HEK293T (cell line): Measurements from ENCODE around the gene IGDCC3.

Experiments
- CTCF ChIA-PET: fragments of 350-600 bp; formaldehyde crosslinking; extraction: SDS; loops from one replicate; lab custom pipeline; 2021; ENCODE audit warnings: antibody characterized with exemption, inconsistent platforms; lab: Yijun Ruan, JAX
- POLR2A ChIA-PET: fragments of 350-600 bp; formaldehyde crosslinking; extraction: SDS; loops from one replicate; lab custom pipeline; 2020; ENCODE audit warnings: antibody characterized with exemption, inconsistent platforms; lab: Yijun Ruan, JAX
- DNase-seq: peaks from one replicate; pipeline ENCODE4 v3.0.0; 2012; ENCODE audit warnings: mixed read lengths; ENCODE audit errors: extremely low spot score
- ARNT ChIP-seq: fragments of 450-650 bp; IDR thresholded peaks from 2 replicates; pipeline ENCODE4 v1.6.1; 2017; ENCODE audit warnings: mild to moderate bottlenecking
- BHLHE40 ChIP-seq: fragments of 450-650 bp; IDR thresholded peaks from 2 replicates; pipeline ENCODE4 v1.6.1; 2016; ENCODE audit warnings: mild to moderate bottlenecking, moderate library complexity, borderline replicate concordance
- CTBP1 ChIP-seq: fragments of 450-650 bp; IDR thresholded peaks from 2 replicates; pipeline ENCODE4 v1.6.1; 2016; ENCODE audit warnings: borderline replicate concordance
- ELF4 ChIP-seq: fragments of 450-650 bp; IDR thresholded peaks from 2 replicates; pipeline ENCODE4 v1.6.1; 2017; ENCODE audit warnings: antibody characterized with exemption
- FOXA1 ChIP-seq: fragments of 450-650 bp; IDR thresholded peaks from 2 replicates; pipeline ENCODE4 v1.6.1; 2016; ENCODE audit warnings: mild to moderate bottlenecking
- FOXK2 ChIP-seq: fragments of 450-650 bp; IDR thresholded peaks from 2 replicates; pipeline ENCODE4 v1.6.1; 2016; ENCODE audit warnings: mild to moderate bottlenecking
- FOXM1 ChIP-seq: fragments of 450-650 bp; IDR thresholded peaks from 2 replicates; pipeline ENCODE4 v1.6.1; 2017; ENCODE audit warnings: mild to moderate bottlenecking, borderline replicate concordance
- HDGF ChIP-seq: fragments of 450-650 bp; IDR thresholded peaks from 2 replicates; pipeline ENCODE4 v1.6.1; 2017; ENCODE audit warnings: antibody characterized with exemption, borderline replicate concordance
- L3MBTL2 ChIP-seq: fragments of 450-650 bp; conservative IDR thresholded peaks from 2 replicates; pipeline ENCODE4 v1.6.1; 2016; ENCODE audit warnings: mild to moderate bottlenecking
- LEF1 ChIP-seq: fragments of 450-650 bp; IDR thresholded peaks from 2 replicates; pipeline ENCODE4 v1.6.1; 2017; ENCODE audit warnings: mild to moderate bottlenecking, borderline replicate concordance
- NFRKB ChIP-seq: fragments of 450-650 bp; IDR thresholded peaks from 2 replicates; pipeline ENCODE4 v1.6.1; 2016; ENCODE audit warnings: mild to moderate bottlenecking, moderate library complexity
- SP1 ChIP-seq: fragments of 450-650 bp; IDR thresholded peaks from 2 replicates; pipeline ENCODE4 v1.6.1; 2017
- SUZ12 ChIP-seq: fragments of 450-650 bp; IDR thresholded peaks from 2 replicates; pipeline ENCODE4 v1.6.1; 2016; ENCODE audit warnings: mild to moderate bottlenecking
- TARDBP ChIP-seq: fragments of 450-650 bp; IDR thresholded peaks from 2 replicates; pipeline ENCODE4 v1.6.1; 2016
- ZNF384 ChIP-seq: fragments of 450-650 bp; IDR thresholded peaks from 2 replicates; pipeline ENCODE4 v1.6.1; 2016
- TF ChIP-seq, protein P1 (sequence below): fragments of 450-650 bp; IDR thresholded peaks from 2 replicates; pipeline ENCODE4 v1.6.1; 2016

The IGDCC3 gene

DNA sequence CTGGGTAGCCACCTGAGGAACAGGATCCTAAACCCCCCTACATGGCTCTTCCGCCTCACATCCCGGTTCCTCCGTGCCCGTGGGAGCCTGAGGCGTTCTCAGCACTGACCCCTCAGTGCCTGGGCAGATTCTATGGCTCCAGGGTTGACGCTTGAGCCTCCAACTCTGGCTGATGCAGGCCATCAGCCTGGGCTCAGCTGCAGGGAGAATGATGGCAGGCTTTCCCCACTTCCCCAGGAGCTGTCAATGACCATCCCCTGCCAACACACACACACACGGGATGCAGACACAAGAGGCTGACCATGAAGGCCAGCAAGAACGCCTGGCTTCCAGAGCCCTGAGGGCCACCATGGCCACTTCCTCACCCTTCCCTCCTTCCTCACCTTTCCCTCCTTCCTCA, 15.8 kb upstream of the IGDCC3 start:
- DNase-seq: no peak
- TF ChIP-seq, protein P1, sequence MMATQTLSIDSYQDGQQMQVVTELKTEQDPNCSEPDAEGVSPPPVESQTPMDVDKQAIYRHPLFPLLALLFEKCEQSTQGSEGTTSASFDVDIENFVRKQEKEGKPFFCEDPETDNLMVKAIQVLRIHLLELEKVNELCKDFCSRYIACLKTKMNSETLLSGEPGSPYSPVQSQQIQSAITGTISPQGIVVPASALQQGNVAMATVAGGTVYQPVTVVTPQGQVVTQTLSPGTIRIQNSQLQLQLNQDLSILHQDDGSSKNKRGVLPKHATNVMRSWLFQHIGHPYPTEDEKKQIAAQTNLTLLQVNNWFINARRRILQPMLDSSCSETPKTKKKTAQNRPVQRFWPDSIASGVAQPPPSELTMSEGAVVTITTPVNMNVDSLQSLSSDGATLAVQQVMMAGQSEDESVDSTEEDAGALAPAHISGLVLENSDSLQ: no peak
- TF ChIP-seq CTBP1 (no peak), BHLHE40 (no peak), SUZ12 (no peak), NFRKB (no peak)
- POLR2A ChIA-PET: interaction anchor here (1.2 to 2.1 kb wide), 3 partner anchors 10 to 89 kb away, joined by 3 to 9 read pairs (median 7); partner anchors contain the start of gene RNU5B-1
- CTCF ChIA-PET: interaction anchor here (0.6 kb wide), 1 partner anchor 1105 kb away, joined by 3 read pairs; no protein-coding TSS in a partner anchor

DNA sequence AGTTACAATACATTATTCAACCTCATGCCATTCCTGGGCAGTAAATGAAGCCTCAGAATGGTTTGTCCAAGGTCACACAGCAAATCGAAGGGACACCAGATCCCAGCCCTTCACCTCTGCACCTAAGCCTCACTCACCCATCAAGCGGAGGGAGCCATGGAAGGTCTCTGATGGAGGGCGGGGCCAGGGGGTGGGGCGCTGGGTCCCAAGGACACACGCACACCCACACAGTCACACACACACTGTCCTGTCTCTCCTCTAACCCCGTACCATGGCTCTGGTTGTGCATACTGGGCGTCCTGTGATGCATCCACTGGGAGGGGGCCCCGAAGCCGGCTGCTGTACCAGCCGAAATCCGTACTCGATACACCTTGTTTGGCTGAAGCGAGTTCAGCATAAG, 15.3 kb upstream of the IGDCC3 start:
- CTCF ChIA-PET: interaction anchor here (0.6 kb wide), 1 partner anchor 1105 kb away, joined by 3 read pairs; no protein-coding TSS in a partner anchor

DNA sequence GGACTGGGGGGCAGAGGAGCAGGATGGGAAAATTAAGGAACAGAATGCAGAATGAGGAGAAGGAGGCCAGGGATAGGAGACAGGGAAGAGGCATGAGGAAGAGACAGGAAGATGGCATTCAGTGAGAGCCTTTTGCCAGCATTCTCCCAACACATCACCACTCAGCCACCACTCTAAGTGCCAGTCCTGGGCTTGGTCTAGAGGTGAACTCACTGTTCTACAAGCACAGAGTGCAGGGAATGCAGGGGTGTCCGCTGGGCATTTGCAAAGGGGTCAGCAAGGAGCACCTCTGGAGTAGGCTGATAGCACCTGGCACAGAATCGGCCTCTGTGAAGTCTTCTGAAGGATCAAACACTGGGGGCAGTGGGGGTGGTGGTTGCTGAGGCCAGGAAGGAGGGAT, 14.6 kb upstream of the IGDCC3 start:
- DNase-seq: no peak
- TF ChIP-seq FOXM1 (no peak), ELF4 (no peak), BHLHE40 (no peak), CTBP1 (no peak)
- ChIA-PET POLR2A (interaction anchor here (1.0 to 1.4 kb wide), 2 partner anchors 14 to 88 kb away, joined by 3 to 4 read pairs; partner anchors contain the start of genes IGDCC3 and RNU5B-1), CTCF (interaction anchor here (1.2 kb wide), 1 partner anchor 74 kb away, joined by 3 read pairs; no protein-coding TSS in a partner anchor)

More for the DNA sequence above, 15.3 kb upstream of the IGDCC3 start:
- no peak for DNase-seq
- TF ChIP-seq SP1 (no peak), ZNF384 (no peak), L3MBTL2 (no peak), FOXK2 (no peak), CTBP1 (no peak), ELF4 (no peak), NFRKB (no peak), SUZ12 (no peak)
- POLR2A ChIA-PET: interaction anchor here (1.4 kb wide), 1 partner anchor 15 kb away, joined by 3 read pairs; the partner anchor contains the start of gene IGDCC3

DNA sequence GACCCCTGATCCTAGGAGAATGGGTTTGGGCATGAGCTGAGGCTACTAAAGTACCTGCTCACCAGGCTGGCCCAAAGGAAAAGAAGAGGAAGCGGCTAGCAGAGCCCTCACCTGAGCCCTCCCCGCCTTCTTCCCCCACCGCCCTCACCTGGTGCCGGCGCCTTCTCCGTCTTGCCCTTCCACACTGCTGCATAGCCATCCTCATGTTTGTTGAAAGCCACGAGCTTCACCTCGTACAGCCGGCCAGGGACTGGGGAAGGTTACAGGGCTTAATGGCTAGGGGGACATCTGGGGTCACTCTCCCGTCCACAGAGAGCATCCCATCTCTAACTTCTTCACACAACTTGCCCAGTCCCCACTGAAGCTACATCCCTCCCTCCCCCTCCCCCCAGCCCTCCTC, 13.9 kb upstream of the IGDCC3 start:
- POLR2A ChIA-PET: interaction anchor here (1.0 to 1.4 kb wide), 2 partner anchors 14 to 87 kb away, joined by 3 to 4 read pairs; partner anchors contain the start of genes IGDCC3 and RNU5B-1
- TF ChIP-seq ZNF384 (no peak), CTBP1 (no peak), BHLHE40 (no peak), L3MBTL2 (no peak), ARNT (no peak), SP1 (no peak), HDGF (no peak), NFRKB (no peak), TARDBP (no peak), LEF1 (no peak)
- TF ChIP-seq, protein P1: no peak
- DNase-seq: no peak
- CTCF ChIA-PET: interaction anchor here (1.2 kb wide), 1 partner anchor 73 kb away, joined by 3 read pairs; no protein-coding TSS in a partner anchor

DNA sequence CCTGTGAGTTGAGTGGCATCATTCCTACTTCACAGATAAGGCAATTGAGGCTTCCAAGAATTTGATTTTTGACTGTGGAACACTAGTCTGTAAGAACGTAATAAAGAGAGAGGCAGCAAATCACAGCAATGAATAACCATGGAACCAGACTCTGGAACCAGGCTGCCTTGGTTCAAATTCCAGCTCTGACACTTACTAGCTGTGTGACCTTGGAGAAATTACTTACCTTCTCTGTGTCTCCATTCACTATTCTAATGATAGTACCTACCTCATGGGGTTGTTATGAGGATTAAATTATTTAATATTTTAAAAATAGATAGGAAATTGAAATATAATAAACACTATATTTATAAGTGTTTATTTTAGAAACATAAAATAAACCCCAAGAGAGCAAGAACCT, 12.6 kb upstream of the IGDCC3 start:
- ChIA-PET POLR2A (no interaction called here), CTCF (no interaction called here)
- no peak for TF ChIP-seq LEF1
- no peak for TF ChIP-seq ARNT
- TF ChIP-seq SUZ12: no peak
- TF ChIP-seq NFRKB: no peak
- TF ChIP-seq HDGF: no peak
- no peak for TF ChIP-seq L3MBTL2
- TF ChIP-seq CTBP1: no peak
- no peak for TF ChIP-seq SP1
- TF ChIP-seq FOXK2: no peak
- no peak for TF ChIP-seq FOXA1
- no peak for DNase-seq

DNA sequence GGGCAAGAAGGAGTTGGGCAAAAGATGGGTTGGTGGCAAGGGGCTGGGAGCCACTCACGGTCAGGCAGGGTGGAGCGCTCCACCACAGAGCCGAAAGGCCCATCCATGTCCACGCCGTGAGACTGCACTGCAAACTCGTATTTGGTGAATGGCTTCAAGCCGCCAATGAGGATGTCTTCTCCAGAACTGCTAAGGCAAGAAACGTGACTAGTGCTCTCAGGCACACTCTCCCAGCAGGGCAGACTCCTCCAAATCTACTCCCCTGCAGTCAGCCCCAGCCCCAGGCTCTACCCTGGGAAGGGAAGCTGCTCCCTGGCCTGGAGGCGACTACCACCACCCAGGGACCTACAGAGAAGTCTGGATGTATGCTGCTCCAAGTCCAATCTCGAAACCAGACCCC, 11.4 kb upstream of the IGDCC3 start:
- no peak for DNase-seq
- TF ChIP-seq, protein P1: no peak
- TF ChIP-seq L3MBTL2: no peak
- no peak for TF ChIP-seq CTBP1
- TF ChIP-seq SUZ12: no peak
- no peak for TF ChIP-seq FOXK2
- TF ChIP-seq HDGF: no peak
- no peak for TF ChIP-seq LEF1
- TF ChIP-seq ELF4: no peak
- TF ChIP-seq FOXM1: no peak
- TF ChIP-seq TARDBP: no peak
- no peak for TF ChIP-seq FOXA1
- TF ChIP-seq SP1: no peak
- TF ChIP-seq NFRKB: no peak
- no peak for TF ChIP-seq ZNF384
- TF ChIP-seq ARNT: no peak
- no peak for TF ChIP-seq BHLHE40
- ChIA-PET POLR2A (interaction anchor here (1.3 kb wide), 1 partner anchor 85 kb away, joined by 4 read pairs; the partner anchor contains the start of gene RNU5B-1), CTCF (no interaction called here)
